ENCODE results near the gene LRRC3. TPM values are rescaled to one million over a fixed set of nuclear protein-coding genes. Genes with fewer than 3 reads are reported as not detected.
"Not testable (repeated sequence)": the region's sequence is repeated elsewhere in the genome, so short reads cannot be mapped to it uniquely, and the experiment has no call there.

Gene LRRC3
- total RNA-seq, 1 donor from 2014 or later: 2.2 TPM

DNA sequence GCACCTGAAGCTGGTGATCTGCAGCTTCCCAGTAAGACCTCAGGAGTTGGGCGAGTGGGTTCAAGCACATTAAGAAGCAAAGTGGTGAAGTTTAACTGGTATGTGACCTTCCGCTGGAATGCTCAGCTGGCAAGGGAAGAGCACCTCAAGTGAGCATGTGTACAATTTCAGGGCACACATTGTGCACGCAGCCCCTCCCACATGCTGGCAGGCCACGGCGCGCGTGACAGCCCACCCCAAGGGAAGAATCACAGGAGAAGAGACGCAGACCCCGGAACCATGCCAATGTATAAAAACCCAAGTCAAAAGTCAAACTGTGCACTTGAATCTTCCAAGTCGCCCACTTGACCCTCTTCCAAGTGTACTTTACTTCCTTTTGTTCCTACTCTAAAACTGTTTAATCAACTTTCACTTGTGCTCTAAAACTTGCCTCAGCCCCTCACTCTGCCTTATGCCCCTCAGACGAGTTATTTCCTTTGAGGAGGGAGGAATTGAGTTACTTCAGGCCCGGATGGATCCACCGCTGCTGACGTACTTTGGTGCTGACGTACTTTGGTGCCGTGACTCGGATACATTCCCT lies 20.0 kb downstream of the LRRC3 start:
- H3K4me3 Mint-ChIP-seq (ENCODE audit: low read depth): no peak overlapping the region
- no peaks in the 10 kb centered on the region for H3K9me3 Mint-ChIP-seq
- H3K27ac Mint-ChIP-seq: no peak overlapping the region
- peaks cover 8% of the 10 kb centered on the region for H3K4me1 Mint-ChIP-seq (ENCODE audit: low read depth)
- intact Hi-C loops (cut with micrococcal nuclease): no loop called here
- H3K27me3 Mint-ChIP-seq (ENCODE audit: low read depth): peaks cover 2% of the 10 kb centered on the region
- no peak for DNase-seq (ENCODE audit: low spot score)
- H3K36me3 Mint-ChIP-seq (ENCODE audit: low read depth): no peaks in the 10 kb centered on the region

DNA sequence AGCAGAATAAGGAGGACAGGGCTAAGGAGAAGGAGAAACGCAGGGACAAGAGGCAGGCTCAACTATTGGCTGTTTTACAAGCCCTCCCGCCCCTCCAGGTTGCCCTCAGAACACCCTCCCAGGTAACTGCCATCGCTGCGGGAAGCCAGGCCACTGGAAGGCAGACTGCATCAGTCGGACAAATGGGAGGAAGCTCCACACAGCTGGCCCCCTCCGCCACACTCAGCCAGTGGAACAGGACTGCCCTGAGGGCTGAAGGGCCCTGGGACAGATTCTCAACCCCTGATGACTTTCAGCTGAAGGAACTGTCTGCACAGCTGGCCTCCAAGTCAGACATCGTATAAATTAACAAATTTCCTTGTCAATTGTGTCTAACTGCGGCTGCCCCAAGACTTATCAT lies 21.8 kb downstream of the LRRC3 start:
- no peak overlapping the region for H3K27ac Mint-ChIP-seq
- DNase-seq (ENCODE audit: low spot score): no peak
- no peaks in the 10 kb centered on the region for H3K9me3 Mint-ChIP-seq
- intact Hi-C loops (cut with micrococcal nuclease): no loop called here
- H3K4me3 Mint-ChIP-seq (ENCODE audit: low read depth): no peak overlapping the region
- no peaks in the 10 kb centered on the region for H3K36me3 Mint-ChIP-seq (ENCODE audit: low read depth)
- H3K4me1 Mint-ChIP-seq (ENCODE audit: low read depth): peaks cover 9% of the 10 kb centered on the region
- peaks cover 1% of the 10 kb centered on the region for H3K27me3 Mint-ChIP-seq (ENCODE audit: low read depth)

DNA sequence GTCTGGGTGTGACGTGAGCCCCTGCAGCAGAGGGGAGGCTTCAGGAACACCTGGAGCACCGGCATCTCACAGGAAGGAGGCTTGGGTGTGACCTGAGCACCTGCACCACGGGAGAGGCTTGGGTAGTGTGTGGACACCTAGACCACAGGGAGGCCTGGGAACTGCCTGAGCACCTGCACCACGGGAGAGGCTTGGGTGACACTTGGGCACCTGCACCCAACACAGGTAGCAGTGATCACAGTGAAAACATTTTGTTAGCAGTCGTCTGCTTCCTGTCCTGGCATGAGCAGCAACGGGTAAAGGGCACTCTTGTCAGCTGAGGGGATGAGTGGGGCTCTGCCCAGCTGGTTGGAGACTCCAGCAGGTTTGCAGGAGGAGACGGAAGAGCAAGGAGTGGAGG lies 22.4 kb downstream of the LRRC3 start:
- Mint-ChIP-seq H3K4me3 (ENCODE audit: low read depth) (no peak overlapping the region), H3K4me1 (ENCODE audit: low read depth) (peaks cover 9% of the 10 kb centered on the region), H3K27ac (no peak overlapping the region), H3K9me3 (no peaks in the 10 kb centered on the region), H3K36me3 (ENCODE audit: low read depth) (no peaks in the 10 kb centered on the region), H3K27me3 (ENCODE audit: low read depth) (no peaks in the 10 kb centered on the region)
- intact Hi-C loops (cut with micrococcal nuclease): no loop called here
- no peak for DNase-seq (ENCODE audit: low spot score)

DNA sequence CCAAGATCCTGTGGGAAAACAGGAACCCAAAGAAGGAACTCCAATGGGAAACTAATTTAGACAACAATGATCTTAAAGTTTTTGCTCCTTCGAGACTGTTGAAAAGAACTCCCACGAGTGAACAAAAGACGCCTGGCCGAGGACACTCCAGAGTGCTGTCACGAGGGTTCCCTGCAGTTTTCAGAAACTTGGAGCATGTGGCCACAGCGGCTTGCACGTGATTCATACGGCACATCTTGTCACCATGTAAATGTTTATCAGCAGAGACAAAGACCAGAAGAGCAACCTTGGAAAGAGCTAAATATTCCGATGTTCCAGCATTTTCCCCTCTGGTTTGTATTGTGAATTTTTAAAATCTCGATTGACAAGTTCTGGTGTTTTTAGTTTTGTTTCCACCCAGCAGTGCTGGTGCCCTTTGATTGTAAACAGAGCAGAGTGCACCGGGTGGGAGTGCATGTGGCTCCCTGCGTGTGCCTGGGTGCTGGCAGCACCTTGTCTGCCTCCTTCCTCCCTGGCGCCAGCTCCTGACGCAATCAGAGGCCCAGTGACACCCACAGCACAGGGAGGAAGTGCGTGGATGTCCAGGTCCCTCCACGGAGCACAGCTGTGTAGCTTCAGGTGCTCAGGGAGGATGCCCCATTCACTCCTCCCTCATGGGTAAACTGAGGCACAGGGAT lies 23.0 kb downstream of the LRRC3 start:
- intact Hi-C loops (cut with micrococcal nuclease): no loop called here
- Mint-ChIP-seq H3K27ac (no peak overlapping the region), H3K36me3 (ENCODE audit: low read depth) (no peaks in the 10 kb centered on the region)

DNA sequence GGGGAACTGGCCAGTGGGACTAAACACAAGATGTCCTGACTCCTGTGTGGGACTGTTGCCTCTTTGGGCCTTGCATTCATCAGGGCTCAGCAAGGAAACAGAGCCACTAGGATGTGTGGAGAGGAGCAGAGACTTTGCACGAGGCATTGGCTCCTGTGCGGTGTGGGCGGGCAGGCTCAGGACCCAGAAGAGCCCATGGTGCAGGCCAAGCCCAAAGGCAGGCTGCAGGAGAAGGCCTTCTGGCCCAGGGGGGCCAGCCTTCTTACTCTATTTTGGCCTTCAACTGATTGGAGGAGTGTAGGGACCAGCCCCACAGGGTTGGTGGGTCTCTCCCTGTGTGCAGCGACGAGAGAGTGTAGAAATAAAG lies 23.5 kb downstream of the LRRC3 start:
- Mint-ChIP-seq H3K36me3 (ENCODE audit: low read depth) (no peaks in the 10 kb centered on the region), H3K4me3 (ENCODE audit: low read depth) (no peak overlapping the region), H3K4me1 (ENCODE audit: low read depth) (peaks cover 9% of the 10 kb centered on the region), H3K27ac (no peak overlapping the region), H3K9me3 (no peaks in the 10 kb centered on the region), H3K27me3 (ENCODE audit: low read depth) (no peaks in the 10 kb centered on the region)
- DNase-seq (ENCODE audit: low spot score): no peak
- intact Hi-C loops (cut with micrococcal nuclease): no loop called here

More for the DNA sequence above, 23.0 kb downstream of the LRRC3 start:
- Mint-ChIP-seq H3K4me1 (ENCODE audit: low read depth) (peaks cover 9% of the 10 kb centered on the region), H3K27me3 (ENCODE audit: low read depth) (no peaks in the 10 kb centered on the region), H3K9me3 (no peaks in the 10 kb centered on the region), H3K4me3 (ENCODE audit: low read depth) (no peak overlapping the region)
- DNase-seq (ENCODE audit: low spot score): no peak

DNA sequence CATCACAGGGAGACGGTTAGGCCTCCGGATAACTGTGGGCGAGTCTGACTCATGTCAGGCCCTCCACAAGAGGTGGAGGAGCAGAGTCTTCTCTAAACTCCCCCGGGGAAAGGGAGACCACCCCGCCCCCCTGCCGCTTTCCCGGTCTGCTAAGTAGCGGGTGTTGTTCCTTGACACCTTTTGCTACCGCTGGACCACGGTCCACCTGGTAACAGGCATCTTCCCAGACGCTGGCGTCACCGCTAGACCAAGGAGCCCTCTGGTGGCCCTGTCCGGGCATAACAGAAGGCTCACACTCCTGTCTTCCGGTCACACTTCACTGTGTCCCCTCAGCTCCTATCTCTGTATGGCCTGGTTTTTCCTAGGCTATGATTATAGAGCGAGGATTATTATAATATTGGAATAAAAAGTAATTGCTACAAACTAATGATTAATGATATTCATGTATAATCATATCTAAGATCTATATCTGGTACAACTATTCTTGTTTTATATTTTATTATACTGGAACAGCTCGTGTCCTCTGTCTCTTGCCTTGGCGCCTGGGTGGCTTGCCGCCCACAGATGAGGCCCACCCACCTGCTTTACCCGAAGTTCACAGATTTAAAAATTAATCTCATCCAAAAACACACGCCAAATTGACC lies 24.4 kb downstream of the LRRC3 start:
- peak; percentile 47 for DNase-seq (ENCODE audit: low spot score)
- intact Hi-C loops (cut with micrococcal nuclease); H3K4me3 Mint-ChIP-seq (ENCODE audit: low read depth); H3K4me1 Mint-ChIP-seq (ENCODE audit: low read depth); H3K27me3 Mint-ChIP-seq (ENCODE audit: low read depth); H3K9me3 Mint-ChIP-seq; H3K36me3 Mint-ChIP-seq (ENCODE audit: low read depth): not testable (repeated sequence)
- H3K27ac Mint-ChIP-seq: peak overlapping the region; percentile 67

DNA sequence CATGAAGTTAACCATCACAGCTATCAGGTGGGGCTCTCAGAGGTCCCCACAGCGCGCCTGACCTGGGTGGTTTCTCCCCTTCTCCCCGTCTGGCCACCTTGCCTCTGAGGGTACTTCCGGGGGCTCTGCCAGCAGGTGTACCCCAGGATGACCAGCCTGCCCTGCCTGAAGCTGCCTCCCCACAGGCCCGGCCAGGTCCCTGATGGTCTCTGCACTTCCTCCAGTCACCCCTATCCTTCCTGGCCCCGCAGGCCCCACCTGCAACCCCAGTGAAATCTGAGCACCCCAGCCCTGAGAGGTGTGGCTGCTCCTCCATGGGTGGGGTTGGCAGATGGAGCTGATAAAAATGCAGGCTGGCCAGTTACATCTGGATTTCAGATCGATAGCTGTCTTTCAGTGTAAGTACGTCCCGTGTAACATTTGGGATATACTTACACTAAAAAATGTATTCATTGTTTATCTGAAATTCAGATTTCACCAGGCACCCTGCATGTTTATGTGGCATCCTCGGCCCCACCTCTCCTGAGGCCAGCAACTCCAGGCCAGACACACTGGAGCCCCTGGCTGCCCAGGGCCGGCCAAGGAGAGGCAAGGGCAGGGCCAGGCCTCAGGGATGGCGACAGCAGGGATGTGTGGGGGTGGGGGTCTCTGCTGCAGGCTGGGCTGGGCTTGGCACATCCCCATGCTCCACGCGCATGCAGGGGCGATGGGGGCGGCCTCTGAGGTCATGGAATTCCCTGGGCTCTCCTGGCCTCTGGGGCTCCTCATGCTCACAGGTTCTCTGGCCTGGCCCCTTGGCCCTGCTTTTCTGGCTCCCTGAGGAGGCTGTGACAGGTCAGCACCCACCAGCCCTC lies 25.1 kb downstream of the LRRC3 start:
- Mint-ChIP-seq H3K9me3 (no peaks in the 10 kb centered on the region), H3K36me3 (ENCODE audit: low read depth) (no peaks in the 10 kb centered on the region), H3K4me1 (ENCODE audit: low read depth) (peaks cover 9% of the 10 kb centered on the region), H3K27me3 (ENCODE audit: low read depth) (no peaks in the 10 kb centered on the region), H3K4me3 (ENCODE audit: low read depth) (no peak overlapping the region), H3K27ac (no peak overlapping the region)
- intact Hi-C loops (cut with micrococcal nuclease): no loop called here
- DNase-seq (ENCODE audit: low spot score): no peak

DNA sequence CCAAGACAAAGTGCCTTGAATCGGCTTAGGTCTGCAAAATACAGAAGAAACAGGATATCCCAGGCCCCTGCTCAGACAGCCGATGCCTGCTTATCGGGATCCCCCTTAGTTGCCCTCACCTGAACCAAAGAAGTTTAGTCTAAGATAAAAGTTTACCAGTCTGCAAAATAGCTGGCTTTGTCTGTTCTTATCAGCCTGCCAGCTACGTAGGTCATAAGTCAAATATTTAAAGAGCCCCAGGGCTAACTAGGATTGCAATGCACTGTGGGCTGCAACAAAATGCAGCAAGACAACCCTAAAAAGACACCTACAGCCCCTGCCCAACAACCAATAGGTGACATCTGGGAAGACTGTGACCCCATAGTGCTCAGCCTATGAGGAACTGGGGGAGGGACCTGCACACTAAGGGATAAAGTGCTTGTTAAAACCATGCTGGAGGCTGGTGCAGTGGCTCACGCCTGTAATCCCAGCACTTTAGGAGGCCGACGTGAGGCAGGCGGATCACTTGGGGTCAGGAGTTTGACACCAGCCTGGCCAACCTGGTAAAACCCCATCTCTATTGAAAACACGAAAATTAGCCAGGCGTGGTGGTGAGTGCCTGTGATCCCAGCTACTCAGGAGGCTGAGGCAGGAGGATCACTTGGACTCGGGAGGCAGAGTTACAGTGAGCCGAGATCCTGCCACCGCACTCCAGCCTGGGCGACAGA lies 27.4 kb downstream of the LRRC3 start:
- Mint-ChIP-seq H3K36me3 (ENCODE audit: low read depth) (no peaks in the 10 kb centered on the region), H3K9me3 (no peaks in the 10 kb centered on the region), H3K27ac (no peak overlapping the region), H3K4me3 (ENCODE audit: low read depth) (no peak overlapping the region), H3K4me1 (ENCODE audit: low read depth) (peaks cover 10% of the 10 kb centered on the region), H3K27me3 (ENCODE audit: low read depth) (no peaks in the 10 kb centered on the region)
- DNase-seq (ENCODE audit: low spot score): no peak
- intact Hi-C loops (cut with micrococcal nuclease): no loop called here

DNA sequence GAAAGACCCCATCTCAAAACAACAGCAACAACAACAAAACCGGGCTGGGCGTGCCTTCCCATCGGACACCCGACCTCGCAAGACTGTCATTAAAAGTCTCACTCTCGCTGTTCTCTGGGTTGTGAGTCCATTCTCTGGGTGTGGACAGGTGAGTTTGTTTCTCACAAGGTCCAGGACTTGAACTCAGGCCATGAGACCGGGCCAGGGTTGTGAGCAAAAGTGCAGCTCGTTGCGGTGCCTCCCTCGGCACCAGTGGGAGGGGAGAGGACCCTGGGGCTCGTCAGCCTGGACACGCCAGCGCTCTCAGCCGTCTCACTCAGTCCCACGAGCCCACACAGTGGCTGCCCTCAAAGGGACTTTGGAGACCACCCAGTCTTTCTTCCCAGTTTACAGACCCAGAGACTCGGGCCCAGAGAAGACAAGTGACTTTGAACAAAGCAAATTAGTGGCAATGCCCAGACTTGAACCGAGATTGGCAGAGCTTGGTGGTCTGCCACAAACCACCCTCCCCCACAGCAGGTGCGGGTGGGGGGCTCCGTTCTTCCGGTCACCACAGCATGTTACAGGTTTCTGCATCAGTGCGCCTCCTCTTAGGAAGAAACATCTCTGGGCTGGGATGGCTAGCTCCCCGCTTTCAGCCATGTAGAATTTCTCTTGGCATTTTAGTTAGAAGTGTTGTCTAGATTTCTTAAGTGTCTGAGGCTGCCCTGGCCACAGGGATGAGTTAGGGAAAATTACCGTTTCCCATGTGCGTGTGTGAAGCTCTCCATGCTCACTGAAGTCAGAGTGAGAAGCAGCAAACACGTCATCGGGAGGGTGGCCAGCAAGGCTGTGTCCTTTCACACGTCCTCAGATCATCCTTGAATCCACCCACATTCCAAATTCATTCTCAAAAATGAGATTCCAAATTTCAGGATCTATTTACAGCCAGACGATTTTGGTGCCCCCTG lies 28.3 kb downstream of the LRRC3 start:
- intact Hi-C loops (cut with micrococcal nuclease): no loop called here

DNA sequence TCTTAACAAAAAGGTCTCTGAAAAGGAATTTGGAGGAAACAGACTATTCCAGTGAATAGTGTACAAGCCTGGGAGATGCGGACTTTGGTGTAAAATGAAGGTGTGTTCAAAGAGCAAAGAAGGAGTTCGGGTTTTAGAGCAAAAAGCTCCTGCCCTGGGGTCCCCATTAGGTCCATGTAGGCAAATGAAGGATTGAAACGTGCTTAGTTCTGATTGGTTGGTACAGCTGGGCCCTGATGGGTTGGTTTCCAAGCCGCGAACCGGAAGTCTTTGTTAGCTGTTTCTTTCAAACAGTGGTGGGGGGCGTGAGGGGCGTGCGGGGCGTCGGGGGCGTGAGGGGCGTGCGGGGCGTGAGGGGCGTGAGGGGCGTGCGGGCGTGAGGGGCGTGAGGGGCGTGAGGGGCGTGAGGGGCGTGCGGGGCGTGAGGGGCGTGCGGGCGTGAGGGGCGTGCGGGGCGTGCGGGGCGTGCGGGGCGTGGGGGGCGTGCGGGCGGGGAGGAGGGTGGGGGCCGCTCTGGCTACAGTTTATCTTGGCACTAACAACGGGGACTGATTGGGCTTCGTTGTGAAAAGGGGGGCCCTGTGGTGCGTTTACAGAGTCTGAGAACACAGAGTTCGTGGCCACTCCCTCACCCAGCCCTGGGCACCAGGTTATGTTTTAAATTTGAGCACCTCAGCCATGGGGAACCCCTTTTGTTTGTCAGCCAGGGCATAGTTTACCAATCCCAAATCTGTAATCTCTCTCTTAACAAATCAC lies 29.4 kb downstream of the LRRC3 start:
- H3K4me1 Mint-ChIP-seq (ENCODE audit: low read depth): peaks cover 4% of the 10 kb centered on the region
- DNase-seq (ENCODE audit: low spot score): no peak
- H3K36me3 Mint-ChIP-seq (ENCODE audit: low read depth): no peaks in the 10 kb centered on the region
- H3K9me3 Mint-ChIP-seq: no peaks in the 10 kb centered on the region
- H3K27me3 Mint-ChIP-seq (ENCODE audit: low read depth): peaks cover 2% of the 10 kb centered on the region
- H3K27ac Mint-ChIP-seq: no peak overlapping the region
- no peak overlapping the region for H3K4me3 Mint-ChIP-seq (ENCODE audit: low read depth)
- intact Hi-C loops (cut with micrococcal nuclease): no loop called here

More for the DNA sequence above, 28.3 kb downstream of the LRRC3 start:
- Mint-ChIP-seq H3K4me1 (ENCODE audit: low read depth) (peaks cover 10% of the 10 kb centered on the region), H3K36me3 (ENCODE audit: low read depth) (no peaks in the 10 kb centered on the region), H3K9me3 (no peaks in the 10 kb centered on the region), H3K27me3 (ENCODE audit: low read depth) (no peaks in the 10 kb centered on the region), H3K4me3 (ENCODE audit: low read depth) (no peak overlapping the region), H3K27ac (no peak overlapping the region)
- DNase-seq (ENCODE audit: low spot score): no peak

DNA sequence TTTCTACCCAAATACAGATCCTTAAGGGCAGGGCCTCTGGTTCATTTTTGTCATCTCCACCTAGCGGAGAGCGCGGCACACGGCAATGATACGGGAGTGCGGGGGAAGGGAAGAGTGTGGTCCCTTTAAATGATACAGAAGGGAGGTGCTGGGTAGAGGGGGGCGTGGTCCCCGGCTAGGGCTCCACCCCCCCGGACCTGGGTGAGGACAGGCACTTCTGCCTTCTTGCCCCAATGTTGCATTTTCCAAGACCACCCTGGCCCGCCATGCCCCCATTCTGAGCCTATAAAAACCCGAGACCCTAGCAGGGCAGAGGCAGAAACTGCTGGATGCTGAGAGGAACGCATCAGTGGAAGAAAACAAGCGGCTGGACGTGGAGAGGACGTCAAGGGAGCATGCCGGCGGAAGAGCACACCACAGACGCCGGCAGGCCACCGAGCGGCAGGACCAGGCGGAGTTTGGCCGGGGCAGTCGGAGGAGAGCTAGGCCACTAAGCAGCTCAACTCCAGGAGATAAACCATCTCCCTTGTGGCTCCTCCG lies 30.0 kb downstream of the LRRC3 start:
- H3K9me3 Mint-ChIP-seq: peaks cover 4% of the 10 kb centered on the region
- peak overlapping the region; percentile 21 for H3K4me3 Mint-ChIP-seq (ENCODE audit: low read depth)
- peaks cover 2% of the 10 kb centered on the region for H3K4me1 Mint-ChIP-seq (ENCODE audit: low read depth)
- peaks cover 2% of the 10 kb centered on the region for H3K27me3 Mint-ChIP-seq (ENCODE audit: low read depth)
- intact Hi-C loops (cut with micrococcal nuclease): no loop called here
- no peak for DNase-seq (ENCODE audit: low spot score)
- no peak overlapping the region for H3K27ac Mint-ChIP-seq
- no peaks in the 10 kb centered on the region for H3K36me3 Mint-ChIP-seq (ENCODE audit: low read depth)

Data from activated T-helper 2 cell treated with anti-CD3 and anti-CD28 coated beads, Interferon-gamma antibody, Interleukin-2, Interleukin-4, amounts not matched to agents 10 μg/mL and 5 μg/mL and 100 μg/mL, durations not matched to agents 14 hours and 24 hours and 36 hours (primary cell).